Spleen (tissue), 11 donors: ENCODE measurements around the gene PARVB. TPM values are rescaled to one million over a fixed set of nuclear protein-coding genes. Genes with fewer than 3 reads are reported as not detected.

Experiments used
- DNase-seq: peaks from one replicate; pipeline ENCODE4 v3.0.0-alpha.2; 2020
- H3K27ac ChIP-seq, 8 donors: fragments of 200-600 bp; sonication (generic) in 7 of 8; 1 replicate in 4 of 8; 2 replicates in 4 of 8; pipeline versions ENCODE4 v1.5.0 to v1.8.0; 2016 to 2021; ENCODE audit warnings: inconsistent platforms in 4 of 8, mild to moderate bottlenecking in 4 of 8, moderate library complexity in 1 of 8
- H3K27me3 ChIP-seq, 7 donors: fragments of 200-600 bp; sonication (generic) in 6 of 7; replicated peaks in 1 of 7; 1 replicate in 4 of 7; 2 replicates in 3 of 7; pipeline versions ENCODE4 v1.5.0 to v1.8.0; 2016 to 2021; ENCODE audit warnings: inconsistent platforms in 3 of 7, mild to moderate bottlenecking in 1 of 7
- H3K36me3 ChIP-seq, 6 donors: fragments of 200-600 bp; sonication (generic) in 5 of 6; 1 replicate in 4 of 6; 2 replicates in 2 of 6; pipeline versions ENCODE4 v1.5.0 to v1.8.0; 2016 to 2021; ENCODE audit warnings: inconsistent platforms in 2 of 6
- H3K4me1 ChIP-seq, 6 donors: fragments of 200-600 bp; sonication (generic) in 5 of 6; 1 replicate in 3 of 6; 2 replicates in 3 of 6; pipeline versions ENCODE4 v1.5.0 to v1.8.0; 2016 to 2021; ENCODE audit warnings: inconsistent platforms in 3 of 6
- H3K4me3 ChIP-seq, 8 donors: fragments of 200-600 bp; sonication (generic) in 7 of 8; 1 replicate in 4 of 8; 2 replicates in 4 of 8; pipeline versions ENCODE4 v1.5.0 to v1.8.0; 2016 to 2021; ENCODE audit warnings: inconsistent platforms in 4 of 8, mild to moderate bottlenecking in 4 of 8, moderate library complexity in 2 of 8
- H3K9me3 ChIP-seq, 8 donors: fragments of 200-600 bp; sonication (generic) in 7 of 8; 1 replicate in 4 of 8; 2 replicates in 4 of 8; pipeline versions ENCODE4 v1.5.0 to v1.8.0; 2016 to 2021; ENCODE audit warnings: inconsistent platforms in 4 of 8
- POLR2A ChIP-seq, 3 donors: fragments of 450-650 bp; IDR thresholded peaks; one replicate each; pipeline ENCODE4 v1.5.1; 2017; ENCODE audit warnings: antibody characterized with exemption in 3 of 3, mild to moderate bottlenecking in 1 of 3
- POLR2AphosphoS5 ChIP-seq, 3 donors: sonication (generic); formaldehyde crosslinking; IDR thresholded peaks; one replicate each; pipeline ENCODE4 v1.5.1; 2017; ENCODE audit warnings: antibody characterized with exemption in 3 of 3
- WGBS, 5 donors: extraction: QIAGEN DNeasy Blood & Tissue Kit in 3 of 5; methylation state at CpG; one replicate each; pipeline versions ENCODE4 v1.1.5 to v1.1.7; 2013 to 2018; 5-methylcytosine and 5-hydroxymethylcytosine counted together
- intact Hi-C: fragments of 100-400 bp; cut with DNase I; formaldehyde crosslinking; loops from one replicate; pipeline ENCODE4 v1.15.0; 2023; ENCODE audit warnings: low total_unique reads
- polyA plus RNA-seq, 3 donors: library from polyadenylated mRNA; stranded (reverse); fragments of 200-250 nt; gene quantifications; one replicate each; pipeline ENCODE4 v1.2.1, GENCODE V29; 2013
- total RNA-seq, 7 donors: library from RNA; depleted of rRNA in 3 of 7; stranded (reverse); fragments of >200 nt in 3 of 7; fragmentation: NEBNext Ultra II Directional in 4 of 7; extraction: Animal tissue kit (Norgen Biotek cat#: 25700) in 4 of 7; gene quantifications; one replicate each; pipeline versions ENCODE4 v1.1.0 to v1.2.1, GENCODE V29; 2016 to 2021
- TF ChIP-seq, protein P1 (sequence below), 11 experiments: fragments of 200-600 bp in 7 of 11; fragments of 450-650 bp in 4 of 11; sonication (generic) in 4 of 11; IDR thresholded peaks in 8 of 11; conservative IDR thresholded peaks in 3 of 11; 1 replicate in 7 of 11; 2 replicates in 4 of 11; pipeline versions ENCODE4 v1.4.0 to v1.8.0; 2016 to 2021; ENCODE audit warnings: antibody characterized with exemption in 11 of 11, inconsistent platforms in 4 of 11, mild to moderate bottlenecking in 1 of 11
- donor health status: healthy with polysubstance abuse.
- donor health status: DM: no; HTN: no; CAD: no; lungs with moderate emphysema.
- donor health status: DM: no; HTN: no; CAD: no.
- donor health status: Bipolar disorder and iron deficiency.
- donor health status: healthy.
- donor health status: DM: no; HTN: no; CAD: no.
- donor health status: DM: yes; HTN: yes; CAD: no.

PARVB gene
- total and polyA plus RNA-seq, 10 donors: 24.0 to 61.9 (median 46.5) TPM

DNA sequence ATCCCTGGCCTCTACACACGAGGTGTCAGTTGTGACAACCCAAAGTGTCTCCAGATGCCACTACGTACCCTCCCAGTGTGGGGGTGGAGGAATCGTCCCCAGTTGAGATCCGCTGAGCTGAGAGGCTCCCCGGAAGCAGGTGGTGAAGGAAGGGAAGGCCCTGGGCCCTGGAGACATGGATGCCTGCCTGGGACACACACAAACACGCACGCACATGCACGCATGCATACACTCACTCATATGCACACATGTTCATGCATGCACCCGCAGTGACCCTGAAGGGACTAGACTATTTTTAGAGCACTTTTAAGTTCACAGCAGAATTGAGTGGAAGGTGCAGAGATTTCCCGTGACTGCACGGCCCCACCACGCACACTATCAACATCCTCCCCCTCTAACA is 50.9 kb downstream of the PARVB start:
- intact Hi-C loops: no loop called here
- TF ChIP-seq, protein P1, sequence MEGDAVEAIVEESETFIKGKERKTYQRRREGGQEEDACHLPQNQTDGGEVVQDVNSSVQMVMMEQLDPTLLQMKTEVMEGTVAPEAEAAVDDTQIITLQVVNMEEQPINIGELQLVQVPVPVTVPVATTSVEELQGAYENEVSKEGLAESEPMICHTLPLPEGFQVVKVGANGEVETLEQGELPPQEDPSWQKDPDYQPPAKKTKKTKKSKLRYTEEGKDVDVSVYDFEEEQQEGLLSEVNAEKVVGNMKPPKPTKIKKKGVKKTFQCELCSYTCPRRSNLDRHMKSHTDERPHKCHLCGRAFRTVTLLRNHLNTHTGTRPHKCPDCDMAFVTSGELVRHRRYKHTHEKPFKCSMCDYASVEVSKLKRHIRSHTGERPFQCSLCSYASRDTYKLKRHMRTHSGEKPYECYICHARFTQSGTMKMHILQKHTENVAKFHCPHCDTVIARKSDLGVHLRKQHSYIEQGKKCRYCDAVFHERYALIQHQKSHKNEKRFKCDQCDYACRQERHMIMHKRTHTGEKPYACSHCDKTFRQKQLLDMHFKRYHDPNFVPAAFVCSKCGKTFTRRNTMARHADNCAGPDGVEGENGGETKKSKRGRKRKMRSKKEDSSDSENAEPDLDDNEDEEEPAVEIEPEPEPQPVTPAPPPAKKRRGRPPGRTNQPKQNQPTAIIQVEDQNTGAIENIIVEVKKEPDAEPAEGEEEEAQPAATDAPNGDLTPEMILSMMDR (IDR thresholded peaks at IDR 0.05 in 8 of 11, conservative IDR thresholded peaks at IDR 0.05 in 3 of 11): no peak
- TF ChIP-seq POLR2AphosphoS5 (IDR thresholded peaks at IDR 0.05): no peak
- TF ChIP-seq POLR2A (IDR thresholded peaks at IDR 0.05): no peak
- 90 to 95% (median 93%) methylated on average over 10 to 12 of the region's 12 CpGs for WGBS, 5 donors
- H3K27me3 ChIP-seq: no peaks in the 10 kb centered on the region
- DNase-seq: no peak
- H3K9me3 ChIP-seq: no peaks in the 10 kb centered on the region
- H3K27ac ChIP-seq: no peak overlapping the region
- no peak overlapping the region for H3K4me3 ChIP-seq
- no peaks in the 10 kb centered on the region for H3K4me1 ChIP-seq
- peaks cover 0 to 12% (median 0%) of the 10 kb centered on the region in 6 donors for H3K36me3 ChIP-seq

DNA sequence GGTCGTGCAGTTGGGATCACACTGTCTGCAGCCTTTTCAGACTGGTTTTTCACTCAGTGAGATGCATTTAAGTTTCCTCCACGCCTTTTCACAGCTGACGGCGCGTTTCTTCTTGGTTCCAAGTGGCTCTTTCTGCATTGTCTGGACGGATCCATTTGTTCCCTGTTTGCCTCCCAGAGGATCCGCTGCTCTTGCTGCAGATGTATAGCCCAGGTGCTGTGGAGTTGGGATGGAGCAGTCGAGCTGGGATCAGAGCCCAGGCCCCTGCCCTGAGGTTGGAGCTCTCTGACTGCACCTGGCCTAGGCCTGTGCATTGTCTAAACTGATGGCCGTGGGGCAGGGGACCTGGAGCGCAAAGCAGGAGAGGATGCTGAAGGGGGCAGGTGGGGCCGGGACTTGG is 51.6 kb downstream of the PARVB start:
- intact Hi-C loops: no loop called here
- Histone ChIP-seq H3K4me3 (no peak overlapping the region), H3K27me3 (no peaks in the 10 kb centered on the region), H3K4me1 (peaks cover 0 to 1% (median 0%) of the 10 kb centered on the region in 6 donors), H3K36me3 (peaks cover 0 to 12% (median 0%) of the 10 kb centered on the region in 6 donors), H3K27ac (no peak overlapping the region), H3K9me3 (no peaks in the 10 kb centered on the region)
- no peak for DNase-seq
- TF ChIP-seq, protein P1 (IDR thresholded peaks at IDR 0.05 in 8 of 11, conservative IDR thresholded peaks at IDR 0.05 in 3 of 11): no peak
- TF ChIP-seq POLR2A (IDR thresholded peaks at IDR 0.05): no peak
- TF ChIP-seq POLR2AphosphoS5 (IDR thresholded peaks at IDR 0.05): no peak
- 92 to 95% (median 93%) methylated on average over 8 to 11 of the region's 11 CpGs for WGBS, 5 donors

DNA sequence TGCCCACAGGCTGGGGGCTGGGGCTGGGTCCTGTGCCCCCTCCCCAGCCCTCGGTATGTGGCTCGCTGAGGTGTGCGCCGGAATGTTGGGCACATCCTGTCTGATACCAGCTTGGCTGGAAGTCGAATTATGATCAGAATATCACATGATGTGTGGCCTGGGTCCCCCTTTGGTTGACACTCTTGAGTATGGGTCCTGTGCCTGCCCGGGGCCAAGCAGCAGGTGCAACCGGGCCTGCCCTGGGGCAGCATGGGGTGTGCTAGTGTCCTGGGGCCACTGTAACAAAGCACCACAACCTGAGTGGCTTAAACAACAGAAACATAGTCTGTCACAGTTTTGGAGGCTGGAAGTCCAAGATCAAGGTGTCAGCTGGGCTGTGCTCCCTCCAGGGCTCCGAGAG is 52.7 kb downstream of the PARVB start:
- intact Hi-C loops: no loop called here
- no peak for DNase-seq

More for the DNA sequence above, 52.7 kb downstream of the PARVB start:
- H3K4me1 ChIP-seq: peaks cover 0 to 11% (median 8%) of the 10 kb centered on the region in 6 donors
- WGBS, 5 donors: 80 to 95% (median 92%) methylated on average over 1 to 8 of the region's 8 CpGs
- TF ChIP-seq, protein P1 (IDR thresholded peaks at IDR 0.05 in 8 of 11, conservative IDR thresholded peaks at IDR 0.05 in 3 of 11): no peak
- TF ChIP-seq POLR2A (IDR thresholded peaks at IDR 0.05) (no peak), POLR2AphosphoS5 (IDR thresholded peaks at IDR 0.05) (no peak)
- H3K36me3 ChIP-seq: peaks cover 0 to 16% (median 0%) of the 10 kb centered on the region in 6 donors
- H3K4me3 ChIP-seq: no peak overlapping the region
- no peaks in the 10 kb centered on the region for H3K9me3 ChIP-seq
- no peaks in the 10 kb centered on the region for H3K27me3 ChIP-seq
- no peak overlapping the region for H3K27ac ChIP-seq
